ENCODE results near the gene SPEG. TPM values are rescaled to one million over a fixed set of nuclear protein-coding genes. Genes with fewer than 3 reads are reported as not detected.

The SPEG gene
- total RNA-seq, 2 experiments from 2014 or later: 15.3 to 17.7 TPM

GRCh38 chr2:219492575-219492974 is 57.9 kb downstream of the SPEG start:
- ChIA-PET POLR2A (no interaction called here), CTCF (interaction anchor here (1.2 kb wide), 1 partner anchor 37 kb away, joined by 3 read pairs; no protein-coding TSS in a partner anchor)
- H3K36me3 ChIP-seq (ENCODE audit: insufficient read depth, low read length): no peaks in the 10 kb centered on the region
- Mint-ChIP-seq H3K9me3 (no peaks in the 10 kb centered on the region), H3K4me1 (ENCODE audit: low read depth) (peaks cover 10% of the 10 kb centered on the region), H3K27ac (no peak overlapping the region), H3K36me3 (ENCODE audit: low read depth) (no peaks in the 10 kb centered on the region), H3K27me3 (peaks cover 72% of the 10 kb centered on the region), H3K4me3 (no peak overlapping the region)
- ATAC-seq (ENCODE audit: poor library complexity) (no peak), DNase-seq (no peak)
- H3K4me1 ChIP-seq (ENCODE audit: insufficient read depth, low read length): peaks cover 20% of the 10 kb centered on the region
- H3K4me3 ChIP-seq (ENCODE audit: low read length): no peak overlapping the region
- intact Hi-C loops (cut with DNase I, micrococcal nuclease): no loop called here
- peaks cover 56 to 62% of the 10 kb centered on the region in 2 experiments for H3K27me3 ChIP-seq (ENCODE audit: control insufficient read depth in 1 of 2, insufficient read depth in 2 of 2, low read length in 2 of 2)
- no peak for TF ChIP-seq CTCF (IDR thresholded peaks at IDR 0.05)
- H3K9me3 ChIP-seq (ENCODE audit: control insufficient read depth in 1 of 2, insufficient read depth in 1 of 2, low read length in 2 of 2): peaks cover 0 to 11% of the 10 kb centered on the region in 2 experiments
- H3K27ac ChIP-seq (ENCODE audit: low read depth in 1 of 2, low read length in 2 of 2): no peak overlapping the region

- Mint-ChIP-seq H3K9me3 (no peaks in the 10 kb centered on the region), H3K36me3 (ENCODE audit: low read depth) (no peaks in the 10 kb centered on the region)
These were observed 58.4 kb downstream of the SPEG start for GRCh38 chr2:219493086-219493485.

GRCh38 chr2:219494952-219495530 is 60.4 kb downstream of the SPEG start:
- H3K4me1 Mint-ChIP-seq (ENCODE audit: low read depth): peaks cover 33% of the 10 kb centered on the region
- no peak overlapping the region for H3K27ac Mint-ChIP-seq
- H3K4me3 Mint-ChIP-seq: no peak overlapping the region
- Histone ChIP-seq H3K4me1 (ENCODE audit: insufficient read depth, low read length) (peaks cover 42% of the 10 kb centered on the region), H3K27ac (ENCODE audit: low read depth in 1 of 2, low read length in 2 of 2) (no peak overlapping the region), H3K9me3 (ENCODE audit: control insufficient read depth in 1 of 2, insufficient read depth in 1 of 2, low read length in 2 of 2) (peaks cover 0 to 11% of the 10 kb centered on the region in 2 experiments), H3K36me3 (ENCODE audit: insufficient read depth, low read length) (no peaks in the 10 kb centered on the region), H3K4me3 (ENCODE audit: low read length) (no peak overlapping the region), H3K27me3 (ENCODE audit: control insufficient read depth in 1 of 2, insufficient read depth in 2 of 2, low read length in 2 of 2) (peaks cover 56 to 58% of the 10 kb centered on the region in 2 experiments)
- ChIA-PET CTCF (interaction anchor here (0.8 to 3.2 kb wide), 2 partner anchors 35 to 61 kb away, joined by 3 to 29 read pairs; no protein-coding TSS in a partner anchor), POLR2A (interaction anchor here (1.0 kb wide), 1 partner anchor 11 kb away, joined by 3 read pairs; no protein-coding TSS in a partner anchor)
- intact Hi-C loops (cut with DNase I, micrococcal nuclease): loop anchor here (1.0 kb wide), 1 partner anchor 35 kb away; no protein-coding TSS in a partner anchor
- peaks cover 13% of the 10 kb centered on the region for H3K36me3 Mint-ChIP-seq (ENCODE audit: low read depth)
- H3K27me3 Mint-ChIP-seq: peaks cover 75% of the 10 kb centered on the region
- ATAC-seq (ENCODE audit: poor library complexity) (no peak), DNase-seq (no peak)
- TF ChIP-seq CTCF (IDR thresholded peaks at IDR 0.05): no peak
- H3K9me3 Mint-ChIP-seq: no peaks in the 10 kb centered on the region

More at GRCh38 chr2:219493086-219493485, 58.4 kb downstream of the SPEG start:
- Mint-ChIP-seq H3K4me1 (ENCODE audit: low read depth) (peaks cover 13% of the 10 kb centered on the region), H3K27me3 (peaks cover 72% of the 10 kb centered on the region), H3K4me3 (no peak overlapping the region), H3K27ac (no peak overlapping the region)
- Histone ChIP-seq H3K4me3 (ENCODE audit: low read length) (no peak overlapping the region), H3K4me1 (ENCODE audit: insufficient read depth, low read length) (peaks cover 25% of the 10 kb centered on the region), H3K27ac (ENCODE audit: low read depth in 1 of 2, low read length in 2 of 2) (no peak overlapping the region), H3K36me3 (ENCODE audit: insufficient read depth, low read length) (no peaks in the 10 kb centered on the region), H3K27me3 (ENCODE audit: control insufficient read depth in 1 of 2, insufficient read depth in 2 of 2, low read length in 2 of 2) (peaks cover 58 to 64% of the 10 kb centered on the region in 2 experiments), H3K9me3 (ENCODE audit: control insufficient read depth in 1 of 2, insufficient read depth in 1 of 2, low read length in 2 of 2) (peaks cover 0 to 11% of the 10 kb centered on the region in 2 experiments)
- CTCF ChIA-PET: interaction anchor here (0.8 kb wide), 1 partner anchor 37 kb away, joined by 3 read pairs; no protein-coding TSS in a partner anchor
- ATAC-seq (ENCODE audit: poor library complexity) (no peak), DNase-seq (no peak)
- intact Hi-C loops (cut with DNase I, micrococcal nuclease): no loop called here
- POLR2A ChIA-PET: no interaction called here
- TF ChIP-seq CTCF (IDR thresholded peaks at IDR 0.05): no peak
